CD4-positive, alpha-beta T cell treated with Interleukin-10 for 1 hour (primary cell): ENCODE data around the gene IL1RAPL2.
"Not testable (repeated sequence)": the region's sequence is repeated elsewhere in the genome, so short reads cannot be mapped to it uniquely, and the experiment has no call there.

Experiments
- DNase-seq: peaks from one replicate; pipeline ENCODE4 v3.0.0-alpha.2; 2020

Gene IL1RAPL2

GRCh38 chrX:104565791-104566680, at the start of gene IL1RAPL2:
TSS of gene IL1RAPL2 (plus strand) at chrX:104566199.
- no peak for DNase-seq

DNA sequence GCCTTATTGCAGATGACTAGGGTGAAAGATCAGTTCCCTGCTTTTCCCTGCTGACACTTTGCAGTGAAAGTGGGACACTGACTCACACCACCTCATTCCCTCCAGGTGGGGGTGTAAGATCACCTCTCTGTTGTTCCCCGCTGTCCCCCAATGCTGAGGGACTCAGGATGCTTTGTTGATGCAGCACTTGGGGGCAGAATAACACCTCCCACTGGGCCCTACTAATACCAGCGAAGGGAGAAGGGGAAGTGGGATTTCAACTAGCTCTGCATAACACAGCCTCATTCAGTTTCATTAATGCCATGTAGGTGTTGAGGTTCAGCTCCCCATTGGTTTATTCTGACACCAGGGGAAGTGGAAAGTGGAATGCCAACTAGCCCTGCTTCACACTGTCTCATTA, 43.6 kb upstream of the IL1RAPL2 start:
- DNase-seq = no peak

- DNase-seq = no peak
Measured at GRCh38 chrX:104523858-104524257, 42.1 kb upstream of the IL1RAPL2 start.

DNA sequence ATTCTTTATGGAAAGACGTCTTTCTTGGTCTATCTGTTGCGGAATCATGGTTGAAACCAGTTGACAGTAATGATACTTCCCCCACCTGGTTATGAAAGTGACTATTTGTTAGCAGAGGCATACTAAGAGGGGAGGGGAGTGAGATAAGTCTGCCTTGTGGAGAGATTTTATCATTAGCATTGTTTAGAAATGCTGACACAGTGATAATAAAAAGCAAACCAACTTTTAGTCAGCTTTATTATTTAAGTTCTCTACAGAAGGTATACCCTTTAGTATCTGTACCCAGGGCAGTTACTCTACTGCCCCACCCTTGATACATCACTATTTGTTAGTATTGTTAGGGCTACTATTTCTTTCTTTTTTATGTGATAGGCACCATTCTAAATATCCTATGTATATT, 26.9 kb upstream of the IL1RAPL2 start:
- DNase-seq = no peak

GRCh38 chrX:104542447-104542846, 23.6 kb upstream of the IL1RAPL2 start:
- not testable (repeated sequence) for DNase-seq

- no peak for DNase-seq
Measured at GRCh38 chrX:104564335-104564734, 1.7 kb upstream of the IL1RAPL2 start.

DNA sequence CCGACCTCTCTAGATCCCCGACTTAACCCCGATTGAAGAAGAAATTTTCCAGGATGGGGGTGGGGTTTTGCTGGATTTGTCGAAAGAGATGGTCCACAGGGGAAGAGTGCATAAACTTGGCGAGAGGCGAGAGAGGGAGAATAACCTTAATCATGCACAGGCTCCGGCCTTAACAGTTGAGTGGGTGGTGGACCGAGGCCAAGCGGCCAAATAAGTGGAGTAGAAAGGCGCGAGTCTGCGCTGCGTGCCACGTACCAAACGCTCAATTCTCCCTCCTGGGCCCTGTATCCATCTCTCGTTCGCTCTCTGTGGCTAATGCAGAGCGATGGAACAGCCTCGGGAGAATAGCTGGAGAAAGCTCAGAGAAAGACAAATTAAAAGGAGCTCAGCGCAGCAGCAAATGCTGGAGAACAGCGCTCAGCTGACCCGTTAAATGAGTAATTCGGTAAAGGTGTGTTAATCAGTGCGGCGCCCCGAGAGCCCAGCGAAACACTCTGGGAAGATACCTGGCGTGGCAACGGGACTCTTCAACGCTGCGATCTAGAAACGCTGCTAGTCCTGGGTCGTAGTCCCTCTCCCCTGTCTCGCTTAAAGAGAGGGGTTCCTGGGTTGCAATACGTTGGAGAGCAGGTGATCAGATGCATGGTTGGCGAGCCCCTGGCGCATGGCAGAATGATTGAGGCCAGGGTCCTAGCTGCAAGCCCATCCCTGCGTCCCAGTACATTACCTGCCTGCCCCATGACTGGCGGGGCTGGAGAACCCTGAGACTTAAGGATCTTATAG, 887 bp upstream of the IL1RAPL2 start:
- no peak for DNase-seq

DNA sequence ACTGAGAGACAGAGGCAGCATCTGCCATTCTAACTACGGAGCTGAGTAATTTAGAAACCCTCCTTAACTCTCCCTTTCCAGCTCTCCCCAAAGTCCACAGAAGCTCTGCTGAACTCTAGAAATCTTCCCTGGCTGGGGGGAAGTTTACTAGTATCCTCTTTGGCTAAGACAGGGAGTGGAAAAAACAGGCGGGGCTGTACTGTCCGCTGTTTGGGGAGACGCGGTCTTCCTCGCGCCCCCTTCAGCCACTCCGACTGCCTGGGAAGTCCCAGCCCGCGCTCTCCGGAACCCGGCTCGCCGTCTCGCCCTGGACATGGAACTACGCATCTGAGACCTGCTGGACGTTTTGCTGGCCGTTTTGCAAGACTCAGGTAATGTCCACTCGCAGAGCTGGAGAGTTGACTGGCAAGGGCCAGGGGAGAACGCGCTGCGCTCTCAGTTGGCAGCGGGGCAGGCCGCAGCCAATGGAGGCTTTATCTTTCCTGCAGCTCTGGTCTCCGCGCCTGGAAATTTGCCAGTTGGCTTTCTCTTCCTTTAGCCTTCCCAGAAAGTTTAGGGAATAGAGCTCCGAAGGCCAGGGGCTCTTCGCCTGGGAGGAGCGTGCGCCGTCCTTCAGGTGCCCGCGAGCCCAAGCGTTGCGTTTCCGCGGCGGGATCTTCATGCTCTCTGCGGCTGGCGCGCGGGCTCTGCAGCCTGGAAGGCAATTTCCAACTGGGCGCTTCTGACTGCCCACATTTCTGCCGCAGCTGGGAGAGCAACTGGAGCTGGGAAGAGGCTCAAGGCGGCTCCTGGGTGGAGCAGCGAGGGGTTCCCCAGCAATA, 892 bp downstream of the IL1RAPL2 start:
- no peak for DNase-seq

DNA sequence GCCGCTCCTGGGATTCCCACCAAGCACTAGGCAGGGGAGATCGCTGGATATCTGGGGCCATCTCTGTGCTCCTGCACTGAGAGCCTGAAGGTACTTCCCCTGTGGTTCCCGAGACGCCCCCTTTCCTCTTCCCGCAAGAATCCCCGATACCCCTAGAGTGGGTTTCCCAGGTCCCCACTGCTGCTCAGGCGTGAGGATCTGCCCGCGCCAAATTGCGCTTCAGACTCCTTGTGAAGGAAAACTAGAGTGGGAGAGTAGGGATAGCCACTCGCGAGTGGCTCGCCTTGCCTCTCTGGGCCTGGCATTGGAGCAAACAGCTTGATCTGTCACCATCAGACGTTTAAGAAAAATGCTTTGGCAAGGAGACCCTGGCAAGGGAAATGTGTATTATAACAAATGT, 1.5 kb downstream of the IL1RAPL2 start:
- DNase-seq = no peak

DNA sequence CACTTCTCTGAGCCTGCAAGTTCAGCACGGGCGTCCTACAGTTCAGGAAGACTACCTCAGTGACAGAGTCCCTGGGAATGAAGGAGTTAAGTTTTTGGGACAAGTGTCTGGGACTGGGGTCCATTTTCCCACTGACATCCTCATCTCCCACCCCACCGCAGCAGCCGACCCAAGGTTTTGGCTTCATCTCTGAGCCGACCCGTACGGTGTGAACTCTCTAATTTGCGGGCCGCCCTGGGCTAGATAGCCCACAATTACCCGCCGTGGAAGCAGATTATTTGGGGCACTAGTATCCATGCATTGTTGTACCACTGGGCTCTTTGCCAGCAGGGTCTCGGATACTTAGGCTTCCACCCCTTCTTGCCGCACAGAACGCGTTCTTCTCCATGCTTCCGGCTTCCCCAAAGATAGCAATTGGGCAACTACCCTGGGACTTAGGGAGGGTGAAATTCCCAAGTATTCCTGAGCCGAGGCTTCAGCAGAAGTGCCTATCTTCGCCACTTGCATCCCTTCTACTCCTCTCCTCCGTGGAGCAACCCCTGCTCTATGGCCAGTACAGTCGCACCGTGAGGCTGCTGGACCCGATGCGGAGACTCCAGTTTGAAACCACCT, 2.4 kb downstream of the IL1RAPL2 start:
- no peak for DNase-seq

DNA sequence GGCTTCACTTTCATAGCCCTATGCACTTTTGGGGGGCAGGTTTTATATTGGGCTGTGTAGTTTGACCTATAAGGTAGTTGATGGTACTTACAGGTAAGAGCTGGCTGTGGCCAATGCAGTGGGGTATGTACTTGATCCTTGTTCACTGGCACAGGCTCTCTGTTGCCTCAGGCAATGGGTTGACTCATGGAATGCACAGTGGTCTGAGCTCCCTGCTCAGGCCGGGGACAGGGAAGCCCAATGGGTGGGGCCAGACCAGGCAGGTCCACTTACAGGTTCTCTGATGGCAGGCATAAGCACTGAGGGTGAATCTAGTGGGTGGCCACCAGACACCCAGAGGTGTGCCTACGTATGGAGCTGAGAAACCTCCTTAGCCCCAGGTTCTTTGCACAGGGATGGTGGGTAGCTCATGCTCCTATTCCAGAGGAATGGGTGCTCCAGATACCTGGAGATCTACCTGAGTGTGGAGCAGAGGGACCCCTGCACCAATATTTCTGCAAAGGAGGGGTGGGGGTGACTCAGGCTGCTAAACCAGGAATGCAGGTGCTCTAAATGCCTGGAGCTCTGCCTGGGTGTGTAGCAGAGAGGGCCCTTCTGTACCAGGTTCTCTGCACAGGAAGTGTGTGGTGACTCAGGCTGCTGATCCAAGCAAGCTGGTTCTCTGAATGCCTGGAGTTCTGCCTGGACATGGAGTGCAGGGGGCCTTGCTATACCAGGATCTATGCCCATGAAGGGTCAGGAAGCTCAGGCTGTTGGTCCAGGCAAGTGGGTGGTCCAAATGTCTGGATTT, 52.3 kb downstream of the IL1RAPL2 start:
- no peak for DNase-seq

GRCh38 chrX:104621781-104622180, 55.8 kb downstream of the IL1RAPL2 start:
- no peak for DNase-seq

- DNase-seq = no peak
Measured at GRCh38 chrX:104641176-104641575, 75.2 kb downstream of the IL1RAPL2 start.

DNA sequence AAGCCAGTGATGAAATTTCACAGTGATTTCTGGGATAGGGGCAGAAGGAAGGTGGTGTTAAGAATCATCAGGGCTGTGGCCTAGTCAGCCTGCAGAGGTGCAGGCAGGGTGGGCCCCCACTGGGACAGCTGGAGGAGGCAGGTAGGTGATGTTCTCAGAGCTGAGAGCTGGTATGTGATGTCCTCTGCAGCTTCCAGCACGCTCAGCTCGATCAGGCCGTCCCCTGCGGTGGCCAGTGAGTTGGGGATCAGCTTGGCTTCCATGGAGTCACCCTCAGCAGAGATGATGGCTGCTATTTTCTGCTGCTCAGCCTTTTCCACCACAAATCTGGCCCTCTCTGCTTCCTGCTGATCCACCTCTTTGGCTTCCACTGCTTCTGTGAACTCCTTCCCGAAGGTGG, 81.1 kb downstream of the IL1RAPL2 start:
- DNase-seq = no peak

GRCh38 chrX:104659005-104659744, 93.2 kb downstream of the IL1RAPL2 start:
- no peak for DNase-seq

GRCh38 chrX:104660092-104660491, 94.1 kb downstream of the IL1RAPL2 start:
- DNase-seq = no peak

DNA sequence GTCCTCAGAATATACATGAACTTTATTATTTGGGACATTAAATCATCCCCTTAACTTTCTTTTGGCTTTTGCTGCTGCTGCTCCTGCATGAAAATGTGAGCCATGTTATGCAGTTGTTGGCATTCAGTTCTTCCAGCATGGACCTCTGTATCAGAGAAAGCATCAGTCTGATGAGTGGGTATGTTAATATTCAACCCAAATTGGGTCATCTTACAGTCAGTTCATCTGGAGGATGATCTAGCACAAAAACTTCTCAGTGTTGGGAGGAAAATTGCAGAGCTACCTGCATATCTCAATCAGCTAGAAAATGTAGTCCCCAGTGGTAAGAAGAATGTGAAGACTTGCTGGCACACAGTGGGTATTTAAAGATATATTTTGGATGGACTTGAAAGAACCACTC, 96.7 kb downstream of the IL1RAPL2 start:
- no peak for DNase-seq

- DNase-seq = no peak
Measured at GRCh38 chrX:104665691-104666090, 99.7 kb downstream of the IL1RAPL2 start.

- DNase-seq = no peak
Measured at GRCh38 chrX:104668550-104668949, 102.6 kb downstream of the IL1RAPL2 start.

DNA sequence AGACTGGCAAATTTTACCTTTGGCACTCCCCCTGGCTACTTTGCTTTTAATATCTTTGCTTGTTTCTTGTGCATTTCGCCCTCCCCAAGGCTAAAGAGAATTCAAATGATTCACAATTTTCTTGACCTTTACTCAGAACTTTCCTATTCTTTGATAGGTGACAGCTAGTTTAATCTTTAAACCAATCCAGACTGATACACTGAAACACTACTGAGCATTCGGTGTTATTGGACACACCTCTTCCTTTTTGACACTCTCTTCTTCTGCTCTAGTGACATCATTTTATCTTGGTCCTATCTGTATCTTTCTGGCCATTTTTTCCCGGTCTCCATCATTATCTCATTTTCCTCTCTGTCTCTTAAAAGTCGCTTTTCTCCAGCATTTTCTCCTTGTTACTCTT, 103.1 kb downstream of the IL1RAPL2 start:
- no peak for DNase-seq

DNA sequence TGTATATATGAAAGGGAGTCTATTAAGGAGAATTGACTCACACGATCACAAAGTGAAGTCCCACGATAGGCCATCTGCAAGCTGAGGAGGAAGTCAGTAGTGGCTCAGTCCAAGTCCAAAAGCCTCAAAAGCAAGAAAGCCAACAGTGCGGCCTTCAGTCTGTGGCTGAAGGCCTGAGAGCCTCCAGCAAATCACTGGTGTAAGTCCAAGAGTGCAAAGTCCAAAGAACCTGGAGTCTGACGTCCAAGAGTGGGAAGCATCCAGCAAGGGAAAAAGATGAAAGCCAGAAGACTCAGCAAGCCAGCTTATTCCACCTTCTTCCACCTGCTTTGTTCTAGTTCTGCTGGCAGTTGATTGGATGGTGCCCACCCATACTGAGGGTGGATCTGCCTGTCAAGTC, 104.1 kb downstream of the IL1RAPL2 start:
- no peak for DNase-seq
